Nephron (organoid): ENCODE results near the gene NGF.

Experiments used
- H3K27ac Mint-ChIP-seq, 3 experiments: 2 replicates each; pipeline ENCODE4 v1.8.0; 2020; ENCODE audit warnings: mixed read lengths in 3 of 3, mild to moderate bottlenecking in 2 of 3, moderate library complexity in 1 of 3
- H3K27me3 Mint-ChIP-seq: 2 replicates; pipeline ENCODE4 v1.8.0; 2021; ENCODE audit warnings: low read depth, mild to moderate bottlenecking, moderate library complexity, mixed read lengths
- H3K36me3 Mint-ChIP-seq: 2 replicates; pipeline ENCODE4 v1.8.0; 2020; ENCODE audit warnings: low read depth, mixed read lengths
- H3K4me1 Mint-ChIP-seq: 2 replicates; pipeline ENCODE4 v1.8.0; 2020; ENCODE audit warnings: mixed read lengths
- H3K4me3 Mint-ChIP-seq, 3 experiments: 2 replicates each; pipeline ENCODE4 v1.8.0; 2020; ENCODE audit warnings: mild to moderate bottlenecking in 3 of 3, mixed read lengths in 3 of 3, moderate library complexity in 2 of 3
- H3K9me3 Mint-ChIP-seq: 2 replicates; pipeline ENCODE4 v1.8.0; 2020; ENCODE audit warnings: mixed read lengths
- TF ChIP-seq, protein P1 (sequence below), 3 experiments: fragments of 200-600 bp; sonication (generic); IDR thresholded peaks; one replicate each; pipeline ENCODE4 v1.5.0; 2021; ENCODE audit warnings: antibody characterized with exemption in 3 of 3; ENCODE audit not compliant: unreplicated experiment in 3 of 3

The NGF gene

DNA sequence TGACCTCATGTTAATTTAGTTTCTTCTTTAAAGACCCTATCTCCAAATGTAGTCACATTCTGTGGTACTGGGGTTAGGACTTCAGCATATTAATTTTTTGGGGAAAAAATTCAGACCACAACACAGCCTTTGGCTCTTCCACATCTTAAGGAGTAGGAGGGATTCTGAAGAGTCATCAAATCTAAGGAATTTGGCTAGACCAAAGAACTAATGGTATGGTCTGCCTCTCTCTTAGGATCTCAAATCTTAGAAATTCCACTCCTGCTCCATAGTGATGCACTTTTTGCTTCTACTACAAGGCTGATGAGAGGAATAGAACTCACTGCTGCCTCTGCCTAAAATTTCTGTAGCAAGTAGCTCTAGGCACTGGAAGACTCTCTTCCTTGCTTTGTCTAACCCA is 80.5 kb downstream of the NGF start:
- Mint-ChIP-seq H3K9me3 (peaks cover 12% of the 10 kb centered on the region), H3K4me3 (no peak overlapping the region), H3K36me3 (peaks cover 4% of the 10 kb centered on the region), H3K4me1 (peaks cover 22% of the 10 kb centered on the region), H3K27ac (no peak overlapping the region), H3K27me3 (no peaks in the 10 kb centered on the region)
- TF ChIP-seq, protein P1, sequence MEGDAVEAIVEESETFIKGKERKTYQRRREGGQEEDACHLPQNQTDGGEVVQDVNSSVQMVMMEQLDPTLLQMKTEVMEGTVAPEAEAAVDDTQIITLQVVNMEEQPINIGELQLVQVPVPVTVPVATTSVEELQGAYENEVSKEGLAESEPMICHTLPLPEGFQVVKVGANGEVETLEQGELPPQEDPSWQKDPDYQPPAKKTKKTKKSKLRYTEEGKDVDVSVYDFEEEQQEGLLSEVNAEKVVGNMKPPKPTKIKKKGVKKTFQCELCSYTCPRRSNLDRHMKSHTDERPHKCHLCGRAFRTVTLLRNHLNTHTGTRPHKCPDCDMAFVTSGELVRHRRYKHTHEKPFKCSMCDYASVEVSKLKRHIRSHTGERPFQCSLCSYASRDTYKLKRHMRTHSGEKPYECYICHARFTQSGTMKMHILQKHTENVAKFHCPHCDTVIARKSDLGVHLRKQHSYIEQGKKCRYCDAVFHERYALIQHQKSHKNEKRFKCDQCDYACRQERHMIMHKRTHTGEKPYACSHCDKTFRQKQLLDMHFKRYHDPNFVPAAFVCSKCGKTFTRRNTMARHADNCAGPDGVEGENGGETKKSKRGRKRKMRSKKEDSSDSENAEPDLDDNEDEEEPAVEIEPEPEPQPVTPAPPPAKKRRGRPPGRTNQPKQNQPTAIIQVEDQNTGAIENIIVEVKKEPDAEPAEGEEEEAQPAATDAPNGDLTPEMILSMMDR (IDR thresholded peaks at IDR 0.05; ENCODE audit: unreplicated experiment in 3 of 3), result no peak

DNA sequence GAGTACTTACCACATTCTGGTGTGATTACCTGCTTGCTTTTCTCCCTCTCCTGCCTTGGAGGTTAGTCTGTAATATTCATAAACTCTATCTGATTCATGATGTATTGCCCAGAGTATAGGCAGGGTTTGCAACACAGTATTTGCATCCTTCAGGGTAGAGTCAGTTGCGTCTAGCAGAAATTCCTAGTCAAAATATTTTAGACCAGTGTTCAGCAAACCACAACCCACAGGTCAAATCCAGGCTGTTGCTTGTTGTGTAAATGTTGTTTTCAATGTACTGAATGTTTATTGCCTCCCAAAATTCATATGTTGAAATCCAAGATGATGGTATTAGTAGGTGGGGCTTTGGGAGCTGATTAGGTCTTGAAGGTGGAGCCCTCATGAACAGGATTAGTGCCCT is 82.9 kb downstream of the NGF start:
- H3K27ac Mint-ChIP-seq, result no peak overlapping the region
- H3K4me1 Mint-ChIP-seq, result peaks cover 5% of the 10 kb centered on the region
- peaks cover 15% of the 10 kb centered on the region for H3K9me3 Mint-ChIP-seq
- TF ChIP-seq, protein P1 (IDR thresholded peaks at IDR 0.05; ENCODE audit: unreplicated experiment in 3 of 3), result no peak
- H3K27me3 Mint-ChIP-seq, result no peaks in the 10 kb centered on the region
- H3K36me3 Mint-ChIP-seq, result peaks cover 4% of the 10 kb centered on the region
- H3K4me3 Mint-ChIP-seq, result no peak overlapping the region

DNA sequence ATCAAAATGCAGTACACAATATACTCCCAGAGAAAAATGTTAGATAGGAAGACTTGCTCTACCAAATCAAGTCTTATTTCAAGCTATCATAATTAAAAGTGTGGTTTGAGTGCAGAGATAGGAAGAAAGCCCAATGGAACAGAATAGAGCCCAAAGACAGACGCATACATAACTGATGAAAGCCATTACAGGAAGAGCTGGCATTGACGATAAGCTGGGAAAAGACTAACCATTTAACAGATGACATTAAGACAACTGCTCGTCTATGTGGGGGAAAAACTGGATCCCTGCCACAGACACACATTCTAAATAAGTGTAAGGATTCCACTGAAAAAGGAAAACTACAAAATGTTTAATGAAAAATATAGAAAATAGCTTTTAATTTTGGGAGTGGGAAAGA is 85.5 kb downstream of the NGF start:
- no peak overlapping the region for H3K27ac Mint-ChIP-seq
- peaks cover 14% of the 10 kb centered on the region for H3K9me3 Mint-ChIP-seq
- no peak overlapping the region for H3K4me3 Mint-ChIP-seq
- peaks cover 5% of the 10 kb centered on the region for H3K4me1 Mint-ChIP-seq
- TF ChIP-seq, protein P1 (IDR thresholded peaks at IDR 0.05; ENCODE audit: unreplicated experiment in 3 of 3), result no peak
- peaks cover 3% of the 10 kb centered on the region for H3K27me3 Mint-ChIP-seq
- no peaks in the 10 kb centered on the region for H3K36me3 Mint-ChIP-seq

DNA sequence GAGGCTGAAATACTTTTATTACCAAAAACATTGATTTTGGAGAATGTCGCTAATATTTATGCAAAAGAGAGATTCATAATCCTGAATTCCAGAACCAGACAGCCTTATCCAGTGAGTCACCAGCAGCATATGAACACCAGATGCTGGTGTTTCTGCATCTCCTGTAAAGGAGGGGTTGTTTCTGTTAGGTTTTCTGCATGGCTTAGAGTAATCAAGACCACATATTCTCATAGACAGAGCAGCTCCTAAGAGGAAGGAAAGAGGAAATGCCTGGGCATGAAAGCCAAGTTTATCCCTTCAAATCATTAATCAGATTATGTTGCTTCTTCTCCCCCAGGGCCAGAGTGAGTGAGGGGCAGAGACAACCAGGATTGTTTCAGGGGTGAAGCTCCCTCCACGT is 86.2 kb downstream of the NGF start:
- H3K4me3 Mint-ChIP-seq, result no peak overlapping the region
- peaks cover 5% of the 10 kb centered on the region for H3K4me1 Mint-ChIP-seq
- H3K9me3 Mint-ChIP-seq, result peaks cover 15% of the 10 kb centered on the region
- H3K27me3 Mint-ChIP-seq, result peaks cover 3% of the 10 kb centered on the region
- no peaks in the 10 kb centered on the region for H3K36me3 Mint-ChIP-seq
- H3K27ac Mint-ChIP-seq, result peak overlapping the region; percentile 31 to 78 (median 58)
- TF ChIP-seq, protein P1 (IDR thresholded peaks at IDR 0.05; ENCODE audit: unreplicated experiment in 3 of 3), result no peak

DNA sequence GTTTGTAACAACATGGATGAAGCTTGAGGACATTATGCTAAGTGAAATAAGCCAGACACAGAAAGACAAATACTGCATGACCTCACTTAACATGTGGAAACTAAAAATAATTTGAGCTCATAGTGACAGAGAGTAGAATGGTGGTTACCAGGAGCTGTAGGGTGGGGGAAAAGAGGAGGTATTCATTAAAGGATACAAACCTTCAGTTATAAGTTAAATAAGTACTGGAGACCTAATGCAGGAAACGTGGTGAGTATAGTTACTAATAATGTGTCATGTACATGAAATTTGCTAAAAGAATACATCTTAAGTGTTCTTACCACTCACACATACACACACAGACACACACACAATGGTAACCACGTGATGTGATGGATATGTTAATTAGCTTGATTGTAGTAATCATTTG is 86.7 kb downstream of the NGF start:
- Mint-ChIP-seq H3K27ac (no peak overlapping the region), H3K4me1 (peaks cover 5% of the 10 kb centered on the region), H3K4me3 (no peak overlapping the region), H3K36me3 (no peaks in the 10 kb centered on the region), H3K9me3 (peaks cover 20% of the 10 kb centered on the region), H3K27me3 (peaks cover 3% of the 10 kb centered on the region)
- TF ChIP-seq, protein P1 (IDR thresholded peaks at IDR 0.05; ENCODE audit: unreplicated experiment in 3 of 3), result no peak

DNA sequence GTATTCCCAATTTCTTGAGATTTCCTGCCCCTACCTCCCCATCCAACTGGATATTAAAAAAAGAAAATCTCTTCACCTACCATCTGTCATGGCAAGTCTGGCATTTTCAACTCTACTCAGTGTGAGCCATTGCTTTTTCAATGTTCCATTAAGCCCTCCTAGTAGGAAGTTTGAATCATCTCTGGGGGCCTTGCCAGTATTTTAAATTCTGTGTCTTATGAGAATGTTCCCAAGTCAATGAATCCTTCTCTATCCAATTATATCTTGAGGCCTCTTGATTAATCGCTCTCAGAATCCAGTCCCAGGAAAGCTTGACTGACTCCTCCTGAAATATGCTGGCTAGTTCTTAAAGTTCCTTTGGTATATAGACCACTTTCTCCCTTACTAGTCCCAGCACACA is 91.5 kb downstream of the NGF start:
- Mint-ChIP-seq H3K9me3 (peaks cover 29% of the 10 kb centered on the region), H3K4me3 (no peak overlapping the region), H3K4me1 (no peaks in the 10 kb centered on the region), H3K27me3 (peaks cover 3% of the 10 kb centered on the region), H3K36me3 (no peaks in the 10 kb centered on the region), H3K27ac (no peak overlapping the region)
- TF ChIP-seq, protein P1 (IDR thresholded peaks at IDR 0.05; ENCODE audit: unreplicated experiment in 3 of 3), result no peak
